GM18520 (cell line): Measurements from ENCODE around the gene CFAP410.
"Not testable (repeated sequence)": the region's sequence is repeated elsewhere in the genome, so short reads cannot be mapped to it uniquely, and the experiment has no call there.

ENCODE experiments used
- ATAC-seq: cut with Tn5 transposase; IDR thresholded peaks from one replicate; pipeline ENCODE4 v1.9.1; 2021; ENCODE audit not compliant: unreplicated experiment

The CFAP410 gene

DNA sequence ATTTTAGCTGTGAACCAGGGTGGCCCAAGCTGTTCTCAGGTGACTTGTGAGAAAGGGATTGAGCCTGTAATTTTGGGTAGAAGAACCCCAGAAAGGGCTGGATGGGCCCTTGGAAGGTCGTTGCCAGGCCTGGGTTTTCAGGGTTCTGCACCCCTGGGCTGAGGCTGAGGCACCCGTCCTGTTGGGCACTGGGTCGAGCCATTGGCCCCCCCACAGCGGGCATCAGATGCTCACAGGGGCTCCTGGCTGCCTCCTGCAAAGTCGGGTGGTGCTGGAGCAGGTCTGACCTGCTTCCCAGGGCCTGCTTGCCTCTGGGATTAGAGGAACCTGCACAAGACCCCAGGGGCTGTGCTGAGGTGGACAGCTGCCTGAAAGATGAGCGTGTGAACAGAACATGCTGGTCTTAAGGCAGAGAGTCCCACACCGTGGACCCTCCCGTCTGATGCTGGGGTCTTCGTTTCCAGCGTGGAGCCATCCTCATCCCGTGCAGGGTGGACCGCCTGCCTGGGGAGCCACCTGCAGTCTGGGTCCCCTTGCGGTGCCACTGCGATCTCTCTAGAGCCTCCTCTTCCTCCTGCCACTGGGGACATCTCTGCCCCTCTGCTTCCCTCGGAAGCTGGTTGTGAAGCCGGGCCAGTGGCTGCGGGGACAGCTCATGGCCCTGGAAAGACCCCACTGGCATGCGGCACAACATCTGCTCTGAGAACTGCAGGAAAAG is 12.5 kb upstream of the CFAP410 start:
- no peak for ATAC-seq

DNA sequence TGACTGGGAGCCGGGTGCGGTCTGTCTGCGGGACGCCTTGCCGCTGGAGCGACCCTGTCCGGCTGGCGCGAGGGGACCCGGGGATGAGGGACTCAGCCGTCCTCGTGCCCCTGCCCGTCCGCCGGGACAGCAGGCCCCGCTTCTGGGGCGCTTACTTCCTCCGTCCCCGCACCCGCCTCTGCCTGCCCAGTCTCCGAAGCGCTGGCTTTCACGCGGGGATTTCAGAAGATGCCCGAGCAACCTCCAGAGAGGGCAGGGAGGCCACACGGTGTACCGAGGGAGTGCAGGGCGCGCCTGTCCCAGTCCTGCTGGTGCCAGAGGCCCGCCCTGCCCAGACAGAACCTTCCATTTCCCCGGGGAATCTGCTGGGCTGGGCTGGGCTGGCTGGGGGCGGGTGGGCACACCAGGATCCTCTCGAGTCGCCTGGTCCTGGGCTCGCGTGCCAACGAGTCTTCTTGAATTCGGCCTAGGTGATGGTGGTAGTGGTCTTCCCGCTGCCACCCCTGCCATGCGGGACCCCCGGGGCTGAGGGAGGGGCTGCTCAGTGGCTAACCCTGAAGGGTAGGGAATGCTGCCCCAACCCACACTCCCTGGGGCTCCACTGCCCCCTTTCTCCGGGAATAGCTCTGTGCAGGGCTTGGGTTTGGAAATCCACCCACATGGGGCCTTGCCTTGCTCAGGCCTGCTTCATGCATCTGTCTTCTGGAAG is 11.7 kb upstream of the CFAP410 start:
- ATAC-seq, result no peak

DNA sequence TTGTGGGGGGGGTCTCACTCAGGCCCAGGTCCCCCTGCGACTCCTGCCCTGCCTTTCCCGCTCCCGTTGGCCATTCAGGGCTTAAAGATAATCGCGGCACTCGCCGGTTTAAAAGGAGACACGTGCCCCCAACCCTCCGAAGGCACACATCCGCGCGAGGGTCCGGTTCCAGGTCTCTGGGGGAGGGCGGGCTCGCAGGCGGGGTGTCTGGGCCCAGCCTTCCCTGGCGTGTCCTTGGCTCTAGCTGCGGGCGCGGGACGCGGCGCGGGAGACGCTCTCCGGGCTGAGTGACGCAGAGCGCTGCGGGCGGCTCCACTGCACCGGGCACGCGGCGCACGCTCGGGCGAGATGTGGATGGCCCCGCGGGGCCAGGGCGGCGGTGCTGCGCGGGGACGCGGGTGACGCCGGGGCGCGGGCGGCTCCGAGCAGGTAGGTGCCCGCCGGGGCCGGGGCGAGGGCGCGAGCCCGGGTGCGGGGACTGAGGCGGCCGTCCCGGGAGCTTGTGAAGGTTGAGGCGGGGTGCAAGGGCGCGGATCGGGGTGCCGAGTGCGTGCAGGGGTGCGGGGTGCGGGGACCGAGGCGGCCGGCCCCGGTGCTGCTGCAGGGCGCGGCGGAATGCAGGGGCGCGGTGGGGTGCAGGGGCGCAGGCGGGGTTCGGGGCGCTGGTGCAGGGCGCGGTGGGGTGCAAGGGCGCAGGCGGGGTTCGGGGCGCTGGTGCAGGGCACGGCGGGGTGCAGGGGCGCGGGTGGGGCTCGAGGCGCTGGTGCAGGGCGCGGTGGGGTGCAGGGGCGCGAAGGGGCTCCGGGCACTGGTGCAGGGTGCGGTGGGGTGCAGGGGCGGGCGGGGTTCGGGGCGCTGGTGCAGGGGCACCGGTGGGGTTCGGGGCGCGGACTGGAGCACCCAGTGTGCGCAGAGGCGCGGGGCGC is 10.9 kb upstream of the CFAP410 start:
- no peak for ATAC-seq

DNA sequence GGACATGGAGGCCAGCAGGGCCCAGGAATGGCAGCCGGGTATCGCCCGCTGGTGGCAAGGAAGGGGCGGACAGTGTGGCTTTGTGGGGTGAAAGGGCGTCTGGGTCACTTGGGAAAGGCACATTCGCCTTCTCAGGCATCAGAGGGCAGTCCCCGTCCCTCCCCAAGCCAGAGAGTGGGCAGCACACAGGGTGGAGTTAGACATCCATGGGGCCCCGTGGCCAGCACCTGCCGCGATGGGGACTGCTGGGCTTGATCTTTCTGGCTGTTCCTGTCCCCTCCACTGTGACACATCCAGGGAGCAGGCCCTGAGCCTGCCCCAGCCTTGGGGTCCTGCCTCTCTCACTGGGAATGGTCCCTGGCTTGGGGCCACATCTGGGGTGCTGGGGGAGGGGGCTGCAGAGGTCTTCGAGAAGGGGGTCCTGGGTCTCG is 10.2 kb upstream of the CFAP410 start:
- no peak for ATAC-seq

DNA sequence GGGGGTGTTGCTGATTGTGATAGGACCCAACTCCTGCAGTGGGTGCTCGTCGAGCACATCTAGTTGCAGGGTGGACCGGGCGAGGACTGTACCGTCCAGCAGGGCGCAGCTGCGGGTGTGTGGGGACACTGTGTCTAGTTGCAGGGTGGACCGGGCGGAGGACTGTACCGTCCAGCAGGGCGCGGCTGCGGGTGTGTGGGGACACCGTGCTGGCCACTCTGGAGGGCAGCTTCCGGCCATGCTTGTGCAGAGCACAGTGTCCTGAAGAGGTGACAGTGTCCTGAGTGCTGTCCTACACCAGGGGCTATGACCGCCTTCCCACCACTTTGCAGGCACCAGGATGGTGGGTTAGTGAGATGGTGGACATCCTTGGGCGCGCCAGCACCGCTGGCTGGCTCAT is 9.7 kb upstream of the CFAP410 start:
- ATAC-seq, result no peak

DNA sequence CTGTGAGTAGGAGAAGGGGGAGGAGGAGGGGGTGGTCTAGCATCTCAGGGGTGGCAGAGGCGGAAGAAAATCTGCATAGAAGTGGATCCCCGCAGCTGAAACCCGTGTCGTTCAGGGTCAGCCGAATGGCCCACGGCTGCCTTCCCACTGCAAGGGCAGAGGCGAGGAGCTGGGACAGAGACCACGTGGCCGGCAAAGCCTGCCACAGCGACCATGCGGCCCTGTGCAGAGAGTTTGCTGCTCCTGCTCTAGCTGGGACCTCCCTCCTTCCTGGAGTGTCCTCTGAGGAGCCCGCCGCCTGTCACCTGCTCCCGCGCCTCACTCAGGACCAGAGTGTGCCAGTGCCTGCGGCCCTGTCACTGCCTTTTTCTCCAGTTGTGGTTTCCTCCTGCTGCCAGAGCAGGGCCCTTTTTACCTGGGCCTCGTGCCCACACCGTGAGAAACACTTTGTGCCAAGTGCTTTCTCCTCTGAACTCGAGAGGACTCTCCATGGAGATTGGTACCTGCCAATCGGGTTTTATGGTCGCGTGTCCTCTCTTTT is 8.8 kb upstream of the CFAP410 start:
- no peak for ATAC-seq

DNA sequence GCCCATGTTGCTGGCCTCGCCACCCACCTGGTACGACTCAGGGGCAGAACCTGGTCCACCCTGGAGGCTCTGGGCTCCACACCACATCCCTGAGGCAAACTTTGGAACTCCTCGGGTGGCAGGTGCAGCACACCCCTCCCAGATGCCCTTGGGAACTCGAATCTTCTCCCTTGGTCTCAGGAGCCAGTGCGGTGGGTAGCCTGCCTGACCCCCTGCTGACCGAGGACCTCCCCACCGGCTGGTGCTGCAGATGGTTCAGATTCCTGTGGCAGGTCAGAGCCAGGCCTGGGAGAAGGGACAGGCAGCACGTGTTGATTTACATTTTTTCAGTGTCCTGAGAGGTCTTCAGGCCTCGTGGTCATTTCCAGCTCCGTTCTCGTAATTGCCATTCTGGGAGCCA is 6.3 kb upstream of the CFAP410 start:
- ATAC-seq, result no peak

DNA sequence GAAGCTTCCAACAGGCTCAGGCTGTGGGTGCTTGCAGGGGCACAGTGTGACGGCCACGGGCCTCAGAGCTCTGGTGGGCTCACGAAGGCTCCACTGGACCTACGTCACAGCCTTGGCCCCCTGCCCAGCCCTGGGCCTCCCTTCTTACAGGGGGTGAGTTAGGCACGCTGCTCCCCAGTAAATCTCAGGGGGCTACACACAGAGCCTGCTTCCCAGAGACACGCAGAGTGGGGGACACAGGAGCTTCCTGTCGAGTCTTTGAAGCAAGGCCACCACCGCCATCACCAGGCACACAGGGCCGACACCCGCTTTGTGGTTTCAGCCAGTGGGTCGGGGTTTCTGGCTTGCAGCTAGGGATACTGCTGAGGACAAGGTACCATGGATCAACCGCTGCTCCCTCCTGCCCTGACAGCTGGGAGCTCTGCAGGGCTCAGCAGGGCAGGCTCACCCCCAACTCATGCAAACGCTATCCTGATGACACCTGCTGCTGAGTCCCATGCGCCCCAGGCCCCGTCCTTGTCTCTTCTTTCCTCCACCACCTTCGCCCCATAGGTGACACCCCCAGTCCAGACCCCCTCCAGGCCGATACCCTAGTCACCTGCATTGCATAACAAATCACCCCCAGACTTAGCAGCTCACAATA is 5.5 kb upstream of the CFAP410 start:
- ATAC-seq, result no peak

DNA sequence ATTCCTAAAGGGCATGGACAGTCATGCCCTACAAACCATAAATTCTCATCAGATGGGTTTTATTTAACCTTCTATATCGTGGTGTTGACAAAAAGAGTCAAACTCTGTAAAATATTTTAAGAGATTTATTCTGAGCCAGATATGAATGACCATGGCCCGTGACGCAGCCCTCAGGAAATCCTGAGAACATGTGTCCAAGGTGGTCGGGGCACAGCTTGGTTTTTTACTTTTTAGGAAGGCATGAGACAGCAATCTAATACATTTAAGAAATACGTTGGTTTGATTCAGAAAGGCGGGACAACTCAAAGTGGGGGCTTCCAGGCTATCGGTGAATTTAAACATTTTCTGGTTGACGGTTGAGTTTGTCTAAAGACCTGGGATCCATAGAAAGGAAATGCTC is 3.8 kb upstream of the CFAP410 start:
- not testable (repeated sequence) for ATAC-seq

DNA sequence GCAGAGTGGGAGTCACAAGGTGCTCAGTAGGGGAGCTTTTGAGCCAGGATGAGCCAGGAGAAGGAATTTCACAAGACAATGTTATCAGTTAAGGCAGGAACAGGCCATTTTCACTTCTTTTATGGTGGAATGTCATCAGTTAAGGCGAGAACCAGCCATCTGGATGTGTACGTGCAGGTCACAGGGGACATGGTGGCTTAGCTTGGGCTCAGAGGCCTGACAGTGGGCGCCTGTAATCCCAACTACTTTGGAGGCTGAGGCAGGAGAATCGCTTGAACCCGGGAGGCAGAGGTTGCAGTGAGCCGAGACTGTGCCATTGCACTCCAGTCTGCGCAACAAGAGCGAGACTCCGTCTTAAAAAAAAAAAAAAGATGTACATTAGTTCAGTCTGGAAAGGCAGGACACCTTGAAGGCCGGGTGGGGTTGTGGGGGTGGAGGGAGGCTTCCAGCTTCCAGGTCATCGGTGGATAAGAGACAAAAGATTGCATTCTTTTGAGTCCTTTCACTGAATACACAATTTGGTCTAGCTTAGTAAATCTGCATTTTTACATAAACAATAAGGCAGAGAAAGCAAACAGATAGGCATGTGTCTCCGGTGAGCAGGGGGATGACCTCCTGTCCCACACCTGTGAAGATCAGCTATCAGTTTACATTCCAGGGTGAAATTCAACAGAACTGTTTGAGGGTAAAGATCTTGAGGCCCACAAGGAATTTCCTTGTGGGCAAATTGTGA is 2.7 kb upstream of the CFAP410 start:
- ATAC-seq, result not testable (repeated sequence)

DNA sequence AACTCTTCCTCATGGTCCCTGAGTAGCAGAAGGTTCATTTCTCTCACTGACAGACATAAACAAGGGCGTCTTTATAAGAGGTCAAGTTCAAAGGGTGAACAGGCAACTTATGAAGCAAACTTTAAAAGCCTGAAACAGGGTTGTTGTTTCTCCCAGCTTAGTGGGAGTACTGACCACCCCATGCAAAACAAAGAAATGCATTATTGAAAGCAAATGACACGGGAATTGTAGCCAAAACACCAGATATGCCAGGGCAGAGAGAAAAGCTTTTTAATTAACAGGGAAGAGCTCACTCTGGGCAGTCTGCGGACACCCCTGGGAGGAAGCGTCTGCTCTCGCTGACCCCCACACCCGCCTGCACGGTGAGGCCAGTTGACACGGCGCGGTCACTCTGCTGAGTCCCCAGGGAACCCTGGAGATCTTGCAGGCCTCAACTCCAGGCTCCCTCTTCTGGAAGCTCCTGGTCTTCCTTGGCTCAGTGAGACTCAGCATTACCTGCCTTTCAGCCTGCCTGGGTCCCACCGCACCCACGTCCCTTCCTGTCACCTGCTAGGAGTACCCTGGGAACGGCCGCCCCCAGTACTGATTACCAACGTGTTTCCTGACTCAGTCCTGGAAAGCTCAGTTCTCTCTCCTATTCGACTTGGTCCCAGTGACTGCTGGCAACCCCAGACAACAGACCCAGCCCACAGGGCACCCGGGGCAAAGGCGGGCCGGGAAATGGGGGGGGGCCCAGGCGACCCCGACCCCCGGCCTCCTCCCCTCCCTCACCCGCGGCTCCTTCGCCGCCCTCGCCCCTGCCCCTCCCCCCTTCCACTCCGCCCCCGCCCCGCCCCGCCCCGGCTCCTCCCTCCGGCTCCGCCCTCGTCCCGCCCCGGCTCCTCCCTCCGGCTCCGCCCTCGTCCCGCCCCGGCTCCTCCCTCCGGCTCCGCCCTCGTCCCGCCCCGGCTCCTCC is 972 bp downstream of the CFAP410 start:
- no peak for ATAC-seq

DNA sequence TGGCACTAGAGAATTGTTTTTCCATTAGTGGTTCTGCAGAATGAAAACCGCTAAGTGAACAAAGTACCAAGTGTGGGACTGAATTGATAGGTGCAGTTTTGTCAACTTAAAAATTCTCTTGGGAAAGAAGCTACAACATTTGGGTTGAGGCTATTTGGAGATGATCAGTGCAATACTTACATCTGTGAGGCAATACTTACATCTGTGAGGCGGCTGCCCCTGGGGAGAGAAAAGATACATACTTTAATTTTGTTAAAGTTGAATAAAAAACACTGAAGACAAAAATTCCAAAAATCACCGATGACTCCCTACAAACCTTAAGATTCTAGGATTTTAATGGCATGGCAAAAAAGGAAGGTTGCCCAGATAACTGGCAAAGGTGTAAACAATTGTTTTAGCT is 1.7 kb downstream of the CFAP410 start:
- ATAC-seq, result no peak

DNA sequence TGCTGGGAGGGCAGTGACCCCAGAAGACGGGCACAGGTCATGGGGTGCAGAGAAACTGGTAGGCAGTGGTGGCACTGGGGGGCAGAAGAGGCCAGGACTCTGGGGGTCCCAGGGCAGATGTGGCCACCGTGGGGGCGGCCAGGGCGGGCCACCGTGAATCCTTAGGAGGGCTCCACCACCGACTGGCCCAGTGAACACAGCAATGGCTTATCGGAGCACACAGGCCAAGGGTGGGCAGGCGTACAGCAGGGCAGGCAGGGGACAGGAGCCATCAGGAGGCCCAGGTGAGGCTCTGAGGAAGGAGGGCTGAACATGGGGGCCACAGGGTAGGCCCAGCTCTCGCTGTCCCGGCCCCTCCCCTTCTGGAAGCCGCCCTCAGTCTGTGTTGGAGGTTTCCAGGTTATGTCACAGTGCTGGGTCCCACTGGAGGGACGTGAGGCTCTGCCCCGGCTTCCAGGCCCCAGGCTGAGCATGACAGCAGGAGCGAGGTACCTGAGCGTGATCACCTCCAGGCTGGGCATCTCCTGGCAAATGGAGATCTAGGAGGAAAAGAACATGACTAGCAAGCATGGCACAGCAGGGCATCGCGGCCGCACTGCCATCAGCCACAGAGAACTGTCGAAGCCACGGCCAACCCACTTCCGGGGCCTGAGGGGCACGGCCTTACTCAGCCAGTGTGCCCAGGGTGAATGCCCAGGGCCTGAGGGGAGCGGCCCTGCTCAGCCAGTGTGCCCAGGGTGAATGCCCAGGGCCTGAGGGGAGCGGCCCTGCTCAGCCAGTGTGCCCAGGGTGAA is 3.7 kb downstream of the CFAP410 start:
- ATAC-seq, result no peak

DNA sequence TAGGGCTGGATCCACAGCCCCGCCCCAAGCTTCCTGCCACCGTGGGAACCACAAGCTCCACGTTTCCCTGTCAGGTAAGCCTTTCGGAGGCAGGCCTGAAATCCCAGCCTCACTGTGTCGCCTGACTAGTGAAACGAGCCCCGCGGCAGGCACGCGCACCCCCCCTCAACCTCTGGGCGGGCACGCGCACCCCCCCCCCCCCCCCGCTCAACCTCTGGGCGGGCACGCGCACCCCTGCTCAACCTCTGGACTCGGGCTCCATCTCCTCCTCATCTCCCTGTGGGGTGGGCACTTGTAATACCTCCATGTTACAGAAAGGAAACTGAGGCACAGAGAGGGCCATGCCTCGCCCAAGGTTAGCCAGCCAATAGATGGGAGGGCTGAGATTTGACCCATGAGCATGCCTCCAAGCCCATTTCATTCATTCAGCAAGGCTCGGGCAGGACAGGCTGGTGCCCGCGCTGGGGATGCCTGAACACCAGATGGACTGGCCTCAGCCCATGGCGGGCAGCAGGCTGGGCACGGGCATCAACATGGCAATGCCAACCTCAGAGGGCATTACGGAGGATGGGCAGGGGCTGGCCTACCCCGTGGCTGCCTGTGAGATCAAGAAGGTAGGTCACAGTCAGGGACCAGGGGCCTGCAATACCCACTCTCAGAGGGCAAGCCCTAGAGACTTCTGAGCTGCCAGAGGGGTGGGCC is 4.7 kb downstream of the CFAP410 start:
- ATAC-seq, result no peak

DNA sequence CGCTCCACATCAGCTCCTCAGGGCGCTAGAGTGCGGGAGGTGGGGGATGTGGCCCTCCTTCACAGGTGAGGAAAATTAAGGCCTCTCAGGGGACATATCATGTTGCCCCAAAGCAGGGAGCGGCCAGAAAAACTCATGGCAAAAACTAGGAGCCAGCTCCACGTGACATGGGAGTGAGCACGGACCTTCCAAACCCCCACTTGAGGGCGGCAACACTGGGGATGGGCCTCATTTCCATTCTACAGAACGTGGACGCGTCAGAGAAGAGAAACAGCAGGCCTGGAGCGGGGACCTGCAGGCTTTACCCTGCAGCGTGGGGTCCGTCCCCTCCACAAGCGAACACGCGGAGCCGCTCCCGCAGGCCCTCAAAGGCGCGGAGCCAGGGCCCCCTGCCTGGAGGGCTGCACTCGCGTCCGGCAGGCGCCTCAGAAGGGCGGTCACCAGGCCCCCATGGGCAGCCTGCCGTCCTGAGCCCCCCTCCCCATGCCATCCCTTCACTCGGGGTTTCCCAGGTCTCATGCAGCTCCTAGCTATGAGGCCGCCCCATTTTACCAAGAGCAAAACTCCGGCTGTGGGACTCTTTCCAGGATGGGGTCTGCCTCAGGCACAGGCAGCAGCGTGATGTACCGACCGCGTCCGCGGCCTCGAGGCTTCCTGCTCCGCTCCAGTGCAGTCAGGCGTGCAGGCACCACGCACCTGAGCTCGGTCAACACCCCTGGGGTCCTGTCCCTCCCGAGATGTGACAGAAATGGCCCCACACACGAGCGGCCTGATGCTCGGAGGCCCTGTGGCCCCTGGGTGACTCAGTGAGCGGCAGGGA is 5.5 kb downstream of the CFAP410 start:
- ATAC-seq, result no peak

DNA sequence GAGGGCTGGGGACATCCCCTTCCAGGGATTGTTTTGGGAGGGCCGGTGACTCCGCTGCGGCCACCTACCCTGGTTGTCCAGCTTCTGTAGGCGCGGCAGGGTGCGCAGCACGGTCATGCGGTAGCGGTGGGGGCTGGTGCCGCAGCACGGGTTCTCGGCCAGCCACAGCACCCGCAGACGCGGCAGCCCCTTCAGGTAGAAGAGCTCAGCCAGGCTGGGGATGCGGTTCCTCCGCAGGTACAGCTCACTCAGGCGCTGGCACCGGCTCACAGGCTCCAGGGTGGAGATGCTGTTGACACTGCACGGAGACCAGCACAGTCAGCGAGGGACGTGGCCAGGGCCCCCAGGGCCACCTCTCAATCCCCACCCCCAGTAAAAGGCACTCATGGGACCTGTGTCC is 6.2 kb downstream of the CFAP410 start:
- ATAC-seq, result no peak

DNA sequence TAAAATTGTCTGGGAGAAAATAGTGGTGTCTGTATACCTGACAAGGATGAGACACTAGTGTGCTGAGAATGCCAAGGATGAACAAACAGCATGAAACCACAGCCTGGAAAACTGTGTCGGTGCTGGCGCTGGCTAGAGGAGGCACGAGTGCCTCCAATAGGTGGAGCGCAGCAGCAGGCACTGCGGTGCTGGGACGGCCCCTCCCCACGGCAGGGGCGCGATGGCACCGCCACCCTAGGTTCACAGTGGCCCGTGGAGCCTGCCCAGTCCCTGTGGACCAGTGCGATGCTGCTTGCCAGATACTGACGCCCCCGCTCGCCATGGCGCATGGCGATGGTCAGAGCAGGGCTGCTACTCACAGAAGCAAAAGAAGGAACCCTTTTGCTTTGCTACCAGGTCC is 6.8 kb downstream of the CFAP410 start:
- ATAC-seq, result no peak
